ENCODE results near the gene FNDC3B.

Gene FNDC3B

DNA sequence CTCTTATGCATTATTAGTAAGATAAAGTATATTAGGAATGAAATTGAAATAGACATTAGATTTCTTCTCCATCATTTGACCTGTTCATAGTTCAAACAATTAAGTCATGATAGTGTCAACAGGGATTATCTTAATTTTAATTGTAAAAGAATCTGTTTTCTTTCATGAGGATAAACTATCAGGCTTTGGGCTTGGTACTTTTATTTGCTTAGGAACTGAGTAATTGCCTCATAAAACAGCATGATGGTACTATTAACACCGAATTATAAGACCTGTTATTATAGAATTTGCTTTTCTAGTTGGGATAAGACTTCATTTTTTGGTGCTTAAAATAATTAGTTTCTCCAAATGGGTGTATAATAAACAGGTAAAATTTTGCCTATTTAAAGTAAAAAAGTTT, 71.8 kb downstream of the FNDC3B start:
- TF ChIP-seq, protein P1, sequence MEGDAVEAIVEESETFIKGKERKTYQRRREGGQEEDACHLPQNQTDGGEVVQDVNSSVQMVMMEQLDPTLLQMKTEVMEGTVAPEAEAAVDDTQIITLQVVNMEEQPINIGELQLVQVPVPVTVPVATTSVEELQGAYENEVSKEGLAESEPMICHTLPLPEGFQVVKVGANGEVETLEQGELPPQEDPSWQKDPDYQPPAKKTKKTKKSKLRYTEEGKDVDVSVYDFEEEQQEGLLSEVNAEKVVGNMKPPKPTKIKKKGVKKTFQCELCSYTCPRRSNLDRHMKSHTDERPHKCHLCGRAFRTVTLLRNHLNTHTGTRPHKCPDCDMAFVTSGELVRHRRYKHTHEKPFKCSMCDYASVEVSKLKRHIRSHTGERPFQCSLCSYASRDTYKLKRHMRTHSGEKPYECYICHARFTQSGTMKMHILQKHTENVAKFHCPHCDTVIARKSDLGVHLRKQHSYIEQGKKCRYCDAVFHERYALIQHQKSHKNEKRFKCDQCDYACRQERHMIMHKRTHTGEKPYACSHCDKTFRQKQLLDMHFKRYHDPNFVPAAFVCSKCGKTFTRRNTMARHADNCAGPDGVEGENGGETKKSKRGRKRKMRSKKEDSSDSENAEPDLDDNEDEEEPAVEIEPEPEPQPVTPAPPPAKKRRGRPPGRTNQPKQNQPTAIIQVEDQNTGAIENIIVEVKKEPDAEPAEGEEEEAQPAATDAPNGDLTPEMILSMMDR (IDR thresholded peaks at IDR 0.05) = no peak

- TF ChIP-seq, protein P1 (IDR thresholded peaks at IDR 0.05) = no peak
Measured at GRCh38 chr3:172112078-172112733, 72.8 kb downstream of the FNDC3B start.

- TF ChIP-seq, protein P1 (IDR thresholded peaks at IDR 0.05) = no peak
Measured at GRCh38 chr3:172112734-172113120, 73.3 kb downstream of the FNDC3B start.

- TF ChIP-seq, protein P1 (IDR thresholded peaks at IDR 0.05) = no peak
Measured at GRCh38 chr3:172113710-172114109, 74.3 kb downstream of the FNDC3B start.

DNA sequence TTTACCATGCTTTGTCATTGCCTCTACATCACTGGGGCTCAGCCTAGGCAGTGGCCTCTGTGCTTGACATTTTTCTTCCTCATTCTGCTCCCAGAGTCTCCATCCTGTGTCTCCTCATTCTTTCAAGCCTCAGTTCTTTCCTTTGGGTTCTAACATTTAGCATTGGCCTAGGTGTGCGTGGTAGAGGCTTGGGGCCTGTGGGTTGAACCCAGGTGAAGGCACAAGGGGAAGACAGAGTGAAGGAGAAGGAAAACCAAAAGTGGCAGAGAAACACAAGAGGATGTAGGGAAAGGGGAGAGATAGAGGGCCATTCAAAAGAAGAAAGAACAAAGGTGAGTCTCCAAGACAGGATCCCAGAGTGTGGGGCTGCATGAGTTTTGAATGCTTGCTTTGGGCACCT, 75.7 kb downstream of the FNDC3B start:
- TF ChIP-seq, protein P1 (IDR thresholded peaks at IDR 0.05) = no peak

- TF ChIP-seq, protein P1 (IDR thresholded peaks at IDR 0.05) = no peak
Measured at GRCh38 chr3:172115787-172116186, 76.4 kb downstream of the FNDC3B start.

GRCh38 chr3:172118019-172118418, 78.6 kb downstream of the FNDC3B start:
- TF ChIP-seq, protein P1 (IDR thresholded peaks at IDR 0.05) = no peak

Data from LNCAP (cell line).